Muscle of arm (tissue), 12 donors: ENCODE results near the gene KCNJ8. TPM values are rescaled to one million over a fixed set of nuclear protein-coding genes. Genes with fewer than 3 reads are reported as not detected.
A peak's percentile ranks its signal among the peaks of the same experiment; 100 is the strongest.
"Not testable (repeated sequence)": the region's sequence is repeated elsewhere in the genome, so short reads cannot be mapped to it uniquely, and the experiment has no call there.

Source experiments
- DNase-seq: peaks from one replicate; pipeline ENCODE4 v3.0.0-alpha.2; 2013
- polyA plus RNA-seq, 12 donors: library from polyadenylated mRNA; unstranded; fragments of 120-200 nt; gene quantifications; one replicate each; pipeline ENCODE4 v1.2.1, GENCODE V29; 2013; ENCODE audit not compliant: insufficient read length in 12 of 12

Gene KCNJ8
- polyA plus RNA-seq, 12 donors: 22.1 to 37.8 (median 27.4) TPM; not detected in 1

DNA sequence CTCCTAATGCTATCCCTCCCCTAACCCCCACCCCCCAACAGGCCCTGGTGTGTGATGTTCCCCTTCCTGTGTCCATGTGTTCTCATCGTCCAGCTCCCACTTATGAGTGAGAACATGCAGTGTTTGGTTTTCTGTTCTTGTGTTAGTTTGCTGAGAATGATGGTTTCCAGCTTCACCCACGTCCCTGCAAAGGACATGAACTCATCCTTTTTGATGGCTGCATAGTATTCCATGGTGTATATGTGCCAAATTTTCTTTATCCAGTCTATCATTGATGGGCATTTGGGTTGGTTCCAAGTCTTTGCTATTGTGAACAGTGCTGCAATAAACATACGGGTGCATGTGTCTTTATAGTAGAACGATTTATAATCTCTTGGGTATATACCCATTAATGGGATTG, 15.2 kb upstream of the KCNJ8 start:
- not testable (repeated sequence) for DNase-seq

DNA sequence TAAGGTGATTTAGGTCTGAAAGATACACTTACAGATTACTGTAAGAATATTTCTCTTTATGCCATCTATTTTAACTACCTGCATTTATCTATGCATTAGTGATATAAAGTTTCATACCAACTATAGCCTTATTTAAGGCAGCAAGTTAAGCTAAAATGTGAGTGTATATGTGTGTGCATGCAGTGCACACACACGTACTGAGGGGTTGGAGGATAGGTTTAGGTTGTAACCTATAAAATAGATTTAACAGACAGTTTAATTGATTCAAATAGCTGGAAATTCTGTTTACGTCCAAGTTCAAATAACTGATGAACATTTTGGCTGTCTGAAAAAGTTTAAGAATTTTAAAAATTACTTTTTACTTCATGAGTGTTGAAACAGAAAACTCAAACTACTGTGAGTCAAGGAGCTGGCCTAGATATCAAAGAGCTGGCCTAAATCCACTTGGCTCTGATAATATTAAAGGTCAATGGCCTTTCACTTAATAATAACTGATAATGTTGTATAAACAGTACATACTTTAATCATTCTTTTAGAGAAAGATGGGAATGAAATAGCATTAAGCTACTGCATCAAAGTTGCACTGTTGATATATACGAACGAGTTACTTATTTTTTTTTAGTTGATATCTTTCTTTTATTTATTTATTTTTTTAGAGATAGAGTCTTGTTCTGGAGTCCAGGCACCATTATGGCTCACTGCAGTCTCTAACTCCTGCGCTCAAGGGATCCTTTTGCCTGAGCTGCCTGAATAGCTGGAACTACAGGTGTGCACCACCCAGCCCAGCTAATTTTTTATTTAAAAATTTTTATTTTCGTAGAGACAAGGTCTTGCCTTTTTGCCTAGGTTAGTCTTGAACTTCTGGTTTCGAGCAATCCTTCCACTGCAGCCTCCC, 13.8 kb upstream of the KCNJ8 start:
- DNase-seq: no peak

DNA sequence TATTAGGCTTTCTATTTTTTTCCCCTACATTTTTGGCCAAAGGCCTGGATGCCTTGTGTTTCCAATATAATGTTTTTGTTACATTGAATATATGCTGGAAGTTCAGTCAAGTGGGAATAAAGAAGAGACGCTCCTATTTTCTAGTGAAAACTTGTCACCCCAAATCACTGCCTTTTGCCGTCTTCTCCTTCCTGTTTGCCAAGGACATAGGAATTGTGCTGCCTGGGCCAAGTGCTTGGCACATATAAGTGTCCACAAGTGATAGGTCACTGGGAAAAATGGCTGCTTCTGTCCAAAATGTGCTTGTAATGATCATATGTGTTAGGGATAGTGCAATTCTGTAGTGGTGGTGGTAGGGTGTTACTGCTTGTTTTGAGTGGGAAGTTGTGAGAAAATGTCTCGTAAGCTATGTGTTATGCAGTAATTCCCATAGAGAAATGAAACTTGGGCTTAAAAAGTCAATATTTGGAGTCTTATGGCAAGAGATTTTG, 11.6 kb upstream of the KCNJ8 start:
- peak; percentile 74 for DNase-seq

- not testable (repeated sequence) for DNase-seq
These were observed 8.2 kb upstream of the KCNJ8 start for GRCh38 chr12:21782723-21783122.

DNA sequence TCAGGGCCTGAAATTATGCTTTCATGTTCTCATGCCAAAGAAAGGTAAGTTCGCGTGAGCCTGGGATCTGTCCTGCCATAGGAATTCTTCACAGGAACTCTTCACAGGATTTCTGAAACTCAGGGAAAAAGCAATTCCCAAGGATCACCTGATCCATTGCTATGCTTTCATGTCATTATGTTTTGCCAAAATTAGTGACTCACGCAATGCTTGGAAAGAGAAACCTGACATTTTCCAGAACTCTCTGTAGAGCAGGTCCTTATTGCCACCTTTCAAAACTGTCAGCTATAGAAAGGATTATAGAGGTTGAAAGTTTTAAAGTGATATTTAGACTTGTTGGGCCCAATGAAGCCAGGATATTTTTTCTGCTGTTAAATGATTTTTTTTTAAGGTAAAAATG, 6.3 kb upstream of the KCNJ8 start:
- DNase-seq: no peak

DNA sequence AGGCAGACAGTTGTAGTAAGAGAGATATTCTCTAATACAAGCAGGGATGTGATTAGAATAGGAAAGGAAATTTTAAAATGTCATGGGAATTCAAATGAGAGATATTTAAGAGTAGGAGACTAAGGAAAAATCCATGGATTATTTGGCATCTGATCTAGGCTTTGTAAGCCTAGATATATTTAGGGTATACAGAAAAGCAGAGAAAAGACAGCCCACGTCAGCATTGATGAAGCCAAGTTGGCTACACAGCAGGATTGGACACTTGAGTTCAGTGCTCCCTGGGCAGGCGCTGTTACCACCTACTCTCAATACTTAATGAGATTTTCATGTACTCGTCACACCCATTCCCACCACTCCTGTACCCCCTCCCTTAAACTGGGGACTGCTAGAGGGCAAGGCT, 1.7 kb upstream of the KCNJ8 start:
- peak; percentile 38 for DNase-seq

DNA sequence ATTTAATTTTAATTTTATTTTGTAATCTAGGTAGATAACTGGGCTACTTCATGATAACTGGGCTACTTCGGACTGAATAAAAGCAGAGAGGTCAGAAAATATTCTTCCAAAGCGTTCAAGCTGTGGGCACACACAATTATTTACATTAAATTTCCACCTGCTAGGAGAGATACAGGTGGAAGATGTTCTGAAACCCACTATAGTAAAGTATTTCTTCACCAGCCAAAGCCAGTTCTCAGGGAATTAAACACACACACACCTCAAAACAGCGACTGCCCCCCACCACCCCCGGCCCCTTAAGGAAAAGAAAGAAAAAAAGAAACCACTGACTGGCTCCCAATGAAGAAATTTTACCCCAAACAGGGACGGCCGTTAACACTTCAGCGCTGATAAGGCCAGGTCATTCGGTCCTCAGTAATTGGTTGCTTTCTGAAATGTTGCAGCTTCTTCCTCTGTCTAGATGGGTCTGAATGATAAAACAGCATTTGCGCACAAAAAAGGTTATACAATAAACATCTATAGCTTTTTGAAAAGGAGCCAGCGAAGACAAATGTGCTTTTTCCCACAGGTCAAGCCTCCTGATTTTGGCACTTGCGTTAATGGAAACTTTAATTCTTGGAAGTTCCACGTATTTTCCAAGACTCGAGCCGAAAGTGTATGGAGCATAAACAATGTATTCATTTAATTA, 771 bp upstream of the KCNJ8 start:
- peak; percentile 75 for DNase-seq

DNA sequence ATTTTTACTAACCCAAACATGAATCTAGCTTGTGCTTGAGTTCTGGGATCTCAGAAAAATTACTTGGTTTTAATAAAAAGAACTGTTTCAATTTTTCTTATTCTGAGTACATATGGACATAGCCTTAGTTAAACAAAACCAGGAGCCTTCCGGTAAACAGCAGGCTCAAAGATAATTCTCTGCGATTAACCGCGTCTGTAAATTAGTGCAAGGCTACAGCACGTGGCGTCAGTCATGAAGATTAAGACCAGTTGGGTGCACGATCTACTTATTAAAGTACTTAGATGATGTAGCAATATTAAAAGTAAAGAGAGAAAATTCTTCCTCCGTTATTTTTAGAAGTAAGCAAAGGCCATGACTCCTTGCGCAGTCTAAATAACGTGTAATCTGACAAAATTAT, 700 bp downstream of the KCNJ8 start:
- DNase-seq: no peak

- DNase-seq: peak; percentile 38
These were observed 1.2 kb downstream of the KCNJ8 start for GRCh38 chr12:21773263-21773741.

DNA sequence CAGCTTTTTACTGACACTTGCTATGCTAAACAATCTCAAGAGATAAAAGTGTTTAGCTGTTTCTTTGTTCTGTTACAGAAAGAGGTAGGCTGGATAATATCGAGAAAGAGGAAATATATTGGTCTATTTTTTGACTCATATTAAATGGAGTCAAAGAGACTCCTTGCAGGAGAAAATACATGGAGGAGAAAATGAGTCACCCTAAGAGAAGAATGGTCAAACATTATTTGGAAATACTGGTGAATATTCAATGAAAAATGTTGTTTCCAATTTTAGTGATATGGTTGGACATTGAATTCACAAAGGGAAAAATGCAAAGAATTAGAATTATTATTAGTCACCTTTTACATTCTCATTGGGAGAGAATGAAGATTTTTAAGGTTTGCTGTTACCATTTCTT, 3.2 kb downstream of the KCNJ8 start:
- no peak for DNase-seq

GRCh38 chr12:21769307-21769706, 5.2 kb downstream of the KCNJ8 start:
- no peak for DNase-seq

DNA sequence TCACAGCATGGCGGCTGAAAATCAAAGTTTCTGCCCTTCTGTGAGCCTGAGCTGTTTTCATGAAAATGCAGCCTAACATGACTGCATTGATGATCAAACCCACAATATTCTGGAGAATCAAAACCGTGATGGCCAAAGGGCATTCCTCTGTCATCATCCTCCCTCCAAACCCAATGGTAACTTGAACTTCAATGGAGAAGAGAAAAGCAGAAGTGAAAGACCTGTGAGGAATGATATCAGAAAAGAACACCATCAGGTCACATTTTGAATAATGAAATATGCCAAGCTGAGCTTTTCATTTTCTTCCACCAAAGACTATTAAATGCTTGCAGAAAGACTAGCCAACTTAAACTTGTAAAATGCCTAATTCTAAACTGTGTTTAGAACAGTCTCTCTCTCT, 8.1 kb downstream of the KCNJ8 start:
- DNase-seq: no peak

GRCh38 chr12:21764950-21765349, 9.6 kb downstream of the KCNJ8 start:
- no peak for DNase-seq

- DNase-seq: no peak
These were observed 10.4 kb downstream of the KCNJ8 start for GRCh38 chr12:21764065-21764464.

- DNase-seq: no peak
These were observed 11.0 kb downstream of the KCNJ8 start for GRCh38 chr12:21763531-21763930.

- DNase-seq: no peak
These were observed 14.8 kb downstream of the KCNJ8 start for GRCh38 chr12:21759737-21760136.

- no peak for DNase-seq
These were observed 16.8 kb downstream of the KCNJ8 start for GRCh38 chr12:21757735-21758134.

DNA sequence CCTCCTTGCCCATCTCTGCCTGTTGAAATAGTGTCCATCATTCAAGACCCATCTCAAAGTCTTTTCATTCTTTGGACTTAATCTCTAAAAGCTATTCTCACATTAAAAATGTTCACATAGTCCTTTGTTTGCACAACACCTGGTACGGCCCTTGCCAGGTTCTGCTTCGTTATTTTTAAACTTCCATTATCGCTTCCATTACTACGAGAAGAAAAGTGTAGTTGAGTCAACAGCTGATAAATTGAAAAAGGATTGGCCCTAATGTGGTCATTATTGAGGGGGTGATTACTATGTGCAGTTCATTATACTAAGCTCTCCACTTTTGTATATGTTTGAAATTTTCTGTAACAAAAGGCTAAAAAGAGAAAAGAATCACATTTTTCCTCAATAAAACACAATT, 17.8 kb downstream of the KCNJ8 start:
- no peak for DNase-seq

DNA sequence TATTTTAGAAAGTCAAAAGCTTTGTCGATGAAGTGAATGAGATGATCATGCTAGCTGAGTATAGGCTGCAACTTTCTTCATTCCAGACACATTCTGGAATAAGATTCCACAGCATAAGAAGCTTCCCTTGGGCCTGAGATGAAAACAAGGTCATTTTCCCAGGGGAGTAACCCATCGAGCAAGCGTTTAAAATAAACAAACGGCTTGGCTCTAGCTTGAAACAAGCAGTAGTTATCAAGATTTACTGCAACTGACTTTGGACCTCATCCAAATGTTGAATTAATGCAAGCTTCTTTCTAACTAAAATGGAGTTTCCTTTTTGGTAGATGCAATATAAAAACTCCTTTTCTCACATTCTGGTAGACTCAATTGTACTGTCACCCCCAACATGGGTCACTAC, 23.0 kb downstream of the KCNJ8 start:
- peak; percentile 19 for DNase-seq

- no peak for DNase-seq
These were observed 29.2 kb downstream of the KCNJ8 start for GRCh38 chr12:21745258-21745657.

GRCh38 chr12:21731144-21731543, 43.4 kb downstream of the KCNJ8 start:
- DNase-seq: no peak

DNA sequence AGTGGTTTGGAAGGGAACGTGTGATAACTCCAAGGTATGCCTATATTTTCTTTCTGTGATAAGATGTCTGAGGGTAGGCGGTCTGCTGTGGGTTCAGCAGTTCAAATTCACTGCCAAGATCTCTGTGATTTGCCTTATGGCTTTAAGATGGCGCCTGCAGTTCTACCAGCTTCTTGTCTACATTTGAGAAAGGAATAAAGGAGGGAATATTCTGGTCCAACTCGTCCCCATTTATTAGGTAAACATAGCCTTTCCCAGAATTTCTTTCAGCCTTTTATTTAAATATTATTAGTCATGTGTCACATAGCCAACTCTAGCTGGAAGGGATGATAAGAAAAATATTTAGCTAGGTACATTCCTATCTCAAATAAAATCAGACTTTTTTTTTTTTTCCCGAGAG, 48.8 kb downstream of the KCNJ8 start:
- no peak for DNase-seq
